K562 (cell line): Measurements from ENCODE around the gene CHN2. TPM values are rescaled to one million over a fixed set of nuclear protein-coding genes. Genes with fewer than 3 reads are reported as not detected.

ENCODE experiments used
- ATAC-seq: fragments of 200-7000 bp; cut with Tn5 transposase; 3 replicates; pipeline ENCODE4 v1.9.1; 2020; ENCODE audit warnings: moderate library complexity
- BruUV-seq: library from RNA; stranded (reverse); fragments of 400-500 nt; replicated peaks from 2 replicates; lab custom pipeline; 2021; lab: Mats Ljungman, UMichigan
- CTCF ChIA-PET: fragments of 300-600 bp; formaldehyde crosslinking; extraction: SDS; loops from one replicate; lab custom pipeline; 2021; ENCODE audit warnings: low intra/inter-chr PET ratio; lab: Yijun Ruan, JAX
- POLR2A ChIA-PET: fragments of 300-600, 350-650 bp; sonication (Branson Sonifier 250); formaldehyde crosslinking; extraction: SDS; loops from one replicate; lab custom pipeline; 2021; ENCODE audit warnings: antibody characterized with exemption, inconsistent platforms; lab: Yijun Ruan, JAX
- DNase-seq, 4 experiments: peaks; one replicate each; pipeline versions ENCODE4 v3.0.0 to v3.0.0-alpha.2; 2011 to 2018; ENCODE audit warnings: low spot score in 3 of 4, mixed read lengths in 3 of 4; ENCODE audit errors: extremely low read depth in 1 of 4
- FAIRE-seq: peaks from 2 replicates; lab custom pipeline; 2011; peaks lifted over from hg19 to GRCh38; lab: Jason Lieb, UNC
- H2AFZ ChIP-seq: 2 replicates; pipeline ENCODE4 v1.6.0; 2011; ENCODE audit warnings: low read depth, low read length, control low read depth, inconsistent platforms
- H3K27ac ChIP-seq: fragments of 200-600 bp; 3 replicates; pipeline ENCODE4 v1.8.0; 2011; ENCODE audit warnings: low read depth, mild to moderate bottlenecking, control low read depth, inconsistent platforms, low read length, moderate library complexity, mixed read lengths; ENCODE audit errors: extremely low read depth
- H3K27me3 ChIP-seq, 2 experiments: fragments of 300-600 bp in 1 of 2; 2 replicates in 1 of 2; 3 replicates in 1 of 2; pipeline versions ENCODE4 v1.6.0 to v1.8.0; 2011; ENCODE audit warnings: inconsistent platforms in 2 of 2, low read length in 2 of 2, mild to moderate bottlenecking in 1 of 2, mixed read lengths in 1 of 2, moderate library complexity in 1 of 2; ENCODE audit not compliant: control insufficient read depth in 2 of 2, insufficient read depth in 2 of 2
- H3K36me3 ChIP-seq: fragments of 300-600 bp; 3 replicates; pipeline ENCODE4 v1.8.0; 2011; ENCODE audit warnings: mild to moderate bottlenecking, low read length, inconsistent platforms; ENCODE audit not compliant: control insufficient read depth, insufficient read depth
- H3K4me1 ChIP-seq, 2 experiments: fragments of 200-600 bp in 1 of 2; replicated peaks in 1 of 2; 2 replicates in 1 of 2; 3 replicates in 1 of 2; pipeline versions ENCODE4 v1.5.1 to v1.8.0; 2011; ENCODE audit warnings: inconsistent platforms in 2 of 2, low read length in 2 of 2, mild to moderate bottlenecking in 1 of 2, mixed read lengths in 1 of 2, moderate library complexity in 1 of 2; ENCODE audit not compliant: control insufficient read depth in 2 of 2, insufficient read depth in 2 of 2
- H3K4me2 ChIP-seq: 2 replicates; pipeline ENCODE4 v1.6.1; 2011; ENCODE audit warnings: low read length, control low read depth, inconsistent platforms, mixed read lengths; ENCODE audit not compliant: insufficient read depth
- H3K4me3 ChIP-seq: fragments of 200-600 bp; sonication (generic), shearing (Covaris generic); 2 replicates; pipeline ENCODE4 v1.5.1; 2016; ENCODE audit warnings: control low read depth, inconsistent platforms
- H3K79me2 ChIP-seq: fragments of 200-600 bp; 3 replicates; pipeline ENCODE4 v1.8.0; 2011; ENCODE audit warnings: low read length, inconsistent platforms; ENCODE audit not compliant: control insufficient read depth, insufficient read depth
- H3K9ac ChIP-seq, 2 experiments: 2 replicates each; pipeline versions ENCODE4 v1.6.0 to v1.6.1; 2011; ENCODE audit warnings: low read depth in 2 of 2, low read length in 2 of 2, control low read depth in 1 of 2, inconsistent platforms in 1 of 2, mild to moderate bottlenecking in 1 of 2, mixed read lengths in 1 of 2; ENCODE audit not compliant: insufficient read depth in 1 of 2
- H3K9me1 ChIP-seq: one replicate; pipeline ENCODE4 v1.6.0; 2011; ENCODE audit warnings: inconsistent platforms, mild to moderate bottlenecking, low read length, moderate library complexity; ENCODE audit not compliant: control insufficient read depth, insufficient read depth
- H3K9me3 ChIP-seq: replicated peaks from 2 replicates; pipeline ENCODE4 v1.5.1; 2011; ENCODE audit warnings: low read depth, low read length, inconsistent platforms; ENCODE audit not compliant: control insufficient read depth, insufficient read depth
- H4K20me1 ChIP-seq: replicated peaks from 2 replicates; pipeline ENCODE4 v1.6.1; 2011; ENCODE audit warnings: low read length, inconsistent platforms, mixed read lengths; ENCODE audit not compliant: control insufficient read depth, insufficient read depth
- CCNT2 ChIP-seq: IDR thresholded peaks from 2 replicates; pipeline ENCODE4 v1.6.1; 2011; ENCODE audit warnings: borderline replicate concordance, low read depth, mild to moderate bottlenecking, moderate library complexity, mixed read lengths, low read length; ENCODE audit not compliant: insufficient read length; ENCODE audit errors: extremely low read depth
- DMBX1 ChIP-seq: fragments of 250-450 bp; sonication (Bioruptor Pico); IDR thresholded peaks from 2 replicates; pipeline ENCODE4 v1.8.0; 2022; ENCODE audit warnings: inconsistent platforms, mild to moderate bottlenecking, moderate library complexity, borderline replicate concordance
- EP400 ChIP-seq: fragments of 450-650 bp; IDR thresholded peaks from 2 replicates; pipeline ENCODE4 v1.6.1; 2017; ENCODE audit warnings: antibody characterized with exemption, mild to moderate bottlenecking, moderate library complexity
- EWSR1 ChIP-seq: fragments of 450-650 bp; IDR thresholded peaks from 2 replicates; pipeline ENCODE4 v1.6.1; 2018; ENCODE audit warnings: borderline replicate concordance, mild to moderate bottlenecking, low read depth, moderate library complexity; ENCODE audit not compliant: partially characterized antibody
- ID3 ChIP-seq, 2 experiments: fragments of 250-450 bp in 1 of 2; fragments of 450-650 bp in 1 of 2; sonication (Bioruptor Pico) in 1 of 2; IDR thresholded peaks; 2 replicates each; pipeline versions ENCODE4 v1.6.1 to v1.8.0; 2016 to 2021; ENCODE audit warnings: mild to moderate bottlenecking in 2 of 2, moderate library complexity in 2 of 2, missing compliant biosample characterization in 1 of 2, missing genetic modification characterization in 1 of 2
- KAT7 ChIP-seq: sonication (generic); formaldehyde crosslinking; IDR thresholded peaks from 2 replicates; pipeline ENCODE4 v1.8.0; 2022; ENCODE audit warnings: missing genetic modification reagents, mild to moderate bottlenecking, borderline replicate concordance
- PHB2 ChIP-seq: fragments of 450-650 bp; IDR thresholded peaks from 2 replicates; pipeline ENCODE4 v1.6.1; 2017; ENCODE audit warnings: low read depth
- SREBF2 ChIP-seq: sonication (generic); formaldehyde crosslinking; IDR thresholded peaks from 2 replicates; pipeline ENCODE4 v1.4.0; 2020; ENCODE audit warnings: mild to moderate bottlenecking, missing genetic modification reagents
- ZNF23 ChIP-seq: fragments of 250-450 bp; sonication (Bioruptor Pico); IDR thresholded peaks from 2 replicates; pipeline ENCODE4 v1.4.0; 2020; ENCODE audit warnings: mild to moderate bottlenecking
- ZNF311 ChIP-seq: fragments of 250-450 bp; sonication (Bioruptor Pico); IDR thresholded peaks from 2 replicates; pipeline ENCODE4 v1.4.0; 2020; ENCODE audit warnings: mild to moderate bottlenecking, moderate library complexity
- ZNF696 ChIP-seq: fragments of 250-450 bp; sonication (Bioruptor Pico); conservative IDR thresholded peaks from 2 replicates; pipeline ENCODE4 v1.4.0; 2020; ENCODE audit warnings: mild to moderate bottlenecking, moderate library complexity
- WGBS: fragments of 100-300 bp; shearing (Covaris generic); methylation state at CpG from one replicate; pipeline ENCODE4 v1.1.6; 2016; ENCODE audit warnings: low coverage, mixed read lengths; ENCODE audit not compliant: insufficient coverage; ENCODE audit errors: missing lambda C conversion rate; 5-methylcytosine and 5-hydroxymethylcytosine counted together
- in situ Hi-C: fragments of 300-500 bp; cut with MboI; formaldehyde crosslinking; loops from 4 replicates; pipeline ENCODE4 v1.15.0; 2018; ENCODE audit warnings: inconsistent platforms, mixed read lengths
- intact Hi-C: fragments of 100-400 bp; cut with micrococcal nuclease; formaldehyde crosslinking; loops from 2 replicates; pipeline ENCODE4 v1.14.2; 2022
- polyA plus RNA-seq, 8 experiments: library from polyadenylated mRNA; depleted of rRNA in 4 of 8; stranded (reverse) in 5 of 8; unstranded in 3 of 8; fragments of >200 nt; fragmentation: Nextera tagmentation in 2 of 8; fragmentation: Illumina TruSeq in 1 of 8; extraction: Ambion mirVana in 2 of 8; extraction: Trizol in 1 of 8; gene quantifications; 2 replicates each; pipeline versions ENCODE4 v1.2.1 to v1.2.3, GENCODE V29; 2011 to 2014; ENCODE audit warnings: inconsistent platforms in 1 of 8, missing spikeins in 1 of 8
- total RNA-seq, 7 experiments: library from RNA; depleted of rRNA in 6 of 7; stranded (reverse); fragments of >200 nt in 6 of 7; fragmentation: Illumina TruSeq in 2 of 7; extraction: Trizol in 2 of 7; gene quantifications; 2 replicates each; pipeline versions ENCODE4 v1.2.1 to v1.2.3, GENCODE V29; 2011 to 2021; ENCODE audit warnings: low replicate concordance in 1 of 7

Gene CHN2
- total and polyA plus RNA-seq, 9 of the 15 experiments (the other 6 are each of a cell fraction or from before 2014, with no cell fraction given) = 0.12 to 2.1 (median 0.31) TPM; not detected in 1

- in situ Hi-C loops = no loop called here
Measured at GRCh38 chr7:29149036-29149435, 45.5 kb upstream of the CHN2 start.

More at GRCh38 chr7:29149036-29149435, 45.5 kb upstream of the CHN2 start:
- no peaks in the 10 kb centered on the region; the same call in 1 of the 2 replicates for H4K20me1 ChIP-seq
- no peak overlapping the region for H2AFZ ChIP-seq
- H3K79me2 ChIP-seq = no peaks in the 10 kb centered on the region
- H3K27ac ChIP-seq = no peak overlapping the region
- FAIRE-seq = no peak
- H3K4me2 ChIP-seq = no peak overlapping the region
- H3K27me3 ChIP-seq = peaks cover 7 to 25% of the 10 kb centered on the region in 2 experiments; a peak in 2 of 5 replicates
- ChIA-PET CTCF (no interaction called here), POLR2A (interaction anchor here (0.6 to 2.1 kb wide), 3 partner anchors 8 to 1947 kb away, joined by 3 to 4 read pairs (median 3); no protein-coding TSS in a partner anchor)
- no peak overlapping the region for H3K9ac ChIP-seq
- TF ChIP-seq PHB2 = no peak
- no peak for TF ChIP-seq ID3 (CRISPR knock-in tag; IDR thresholded peaks at IDR 0.05)
- no peak for TF ChIP-seq ID3 (tag; IDR thresholded peaks at IDR 0.05)
- TF ChIP-seq EP400 = no peak
- no peak for TF ChIP-seq ZNF696 (CRISPR knock-in tag)
- TF ChIP-seq EWSR1 = no peak
- TF ChIP-seq SREBF2 (CRISPR knock-in tag) = no peak
- no peak for TF ChIP-seq KAT7 (CRISPR knock-in tag)
- TF ChIP-seq DMBX1 (CRISPR knock-in tag) = no peak
- TF ChIP-seq ZNF311 = no peak
- no peak for TF ChIP-seq ZNF23
- no peak for TF ChIP-seq CCNT2
- no TSS peak for BruUV-seq
- H3K4me1 ChIP-seq = peaks cover 0 to 4% of the 10 kb centered on the region in 2 experiments; a peak in 2 of 5 replicates
- intact Hi-C loops = no loop called here
- H3K9me1 ChIP-seq = no peaks in the 10 kb centered on the region
- no peak for DNase-seq
- 8% methylated on average over 10 of the region's 12 CpGs for WGBS
- no peaks in the 10 kb centered on the region for H3K36me3 ChIP-seq
- H3K9me3 ChIP-seq = no peaks in the 10 kb centered on the region
- no peak for ATAC-seq
- H3K4me3 ChIP-seq = no peak overlapping the region
